Measurements from ENCODE around the gene ADAMTS16.

Gene ADAMTS16

DNA sequence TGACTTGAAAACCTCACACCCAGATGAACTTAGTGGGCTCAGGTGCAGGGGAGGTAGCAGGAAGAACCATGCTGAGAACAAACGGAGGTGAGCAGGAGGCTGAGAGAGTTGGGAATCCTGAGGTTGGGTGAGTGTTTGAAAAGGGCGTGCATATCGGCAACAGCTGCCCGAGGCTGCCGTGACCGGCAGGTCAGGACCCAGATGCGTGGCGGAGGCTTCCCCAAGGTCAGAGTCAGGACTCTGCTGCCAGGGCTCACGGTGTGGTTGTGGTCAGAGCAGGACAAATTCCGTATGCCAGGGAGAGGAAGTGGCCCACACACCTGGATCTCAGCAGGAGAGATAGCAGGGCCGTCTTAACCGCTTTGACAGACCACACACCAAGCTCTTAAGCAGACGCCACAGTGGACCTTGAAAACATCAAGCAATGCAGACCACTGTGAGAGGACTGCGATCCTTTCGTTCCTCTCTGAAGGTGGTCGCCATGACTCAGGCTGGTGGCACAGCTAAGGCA, 43.1 kb downstream of the ADAMTS16 start:
- no peak for DNase-seq (ENCODE audit: low spot score in 2 of 2)
- in situ Hi-C loops (cut with MboI; ENCODE audit: low sequenced_read_pairs), result no loop called here
- H3K36me3 ChIP-seq (replicated peaks), result no peaks in the 10 kb centered on the region
- H3K4me3 ChIP-seq, result no peak overlapping the region
- no peaks in the 10 kb centered on the region for H3K4me1 ChIP-seq
- H3K27me3 ChIP-seq (ENCODE audit: low read depth), result no peaks in the 10 kb centered on the region
- H3K9me3 ChIP-seq, result no peaks in the 10 kb centered on the region

DNA sequence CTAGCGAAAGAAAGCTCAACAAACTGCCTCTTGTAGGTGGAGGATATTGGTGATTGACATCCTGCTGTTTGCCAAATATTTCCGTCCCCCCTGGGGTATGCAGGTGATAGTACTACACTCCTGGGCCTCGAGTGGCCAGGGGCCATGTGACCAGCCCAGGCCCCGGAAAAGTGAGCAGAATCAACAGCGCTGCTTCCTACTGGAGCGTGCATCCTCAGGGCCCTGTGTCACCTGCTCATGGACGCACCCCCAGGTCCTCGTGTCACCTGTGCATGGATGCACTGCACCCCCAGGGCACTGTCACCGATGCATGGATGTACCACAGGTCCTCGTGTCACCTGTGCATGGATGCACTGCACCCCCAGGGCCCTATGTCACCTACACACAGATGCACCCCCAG, 43.8 kb downstream of the ADAMTS16 start:
- in situ Hi-C loops (cut with MboI; ENCODE audit: low sequenced_read_pairs), result no loop called here
- Histone ChIP-seq H3K36me3 (replicated peaks) (no peaks in the 10 kb centered on the region), H3K4me1 (no peaks in the 10 kb centered on the region), H3K9me3 (no peaks in the 10 kb centered on the region), H3K27me3 (ENCODE audit: low read depth) (no peaks in the 10 kb centered on the region), H3K4me3 (no peak overlapping the region)
- no peak for DNase-seq (ENCODE audit: low spot score in 2 of 2)

DNA sequence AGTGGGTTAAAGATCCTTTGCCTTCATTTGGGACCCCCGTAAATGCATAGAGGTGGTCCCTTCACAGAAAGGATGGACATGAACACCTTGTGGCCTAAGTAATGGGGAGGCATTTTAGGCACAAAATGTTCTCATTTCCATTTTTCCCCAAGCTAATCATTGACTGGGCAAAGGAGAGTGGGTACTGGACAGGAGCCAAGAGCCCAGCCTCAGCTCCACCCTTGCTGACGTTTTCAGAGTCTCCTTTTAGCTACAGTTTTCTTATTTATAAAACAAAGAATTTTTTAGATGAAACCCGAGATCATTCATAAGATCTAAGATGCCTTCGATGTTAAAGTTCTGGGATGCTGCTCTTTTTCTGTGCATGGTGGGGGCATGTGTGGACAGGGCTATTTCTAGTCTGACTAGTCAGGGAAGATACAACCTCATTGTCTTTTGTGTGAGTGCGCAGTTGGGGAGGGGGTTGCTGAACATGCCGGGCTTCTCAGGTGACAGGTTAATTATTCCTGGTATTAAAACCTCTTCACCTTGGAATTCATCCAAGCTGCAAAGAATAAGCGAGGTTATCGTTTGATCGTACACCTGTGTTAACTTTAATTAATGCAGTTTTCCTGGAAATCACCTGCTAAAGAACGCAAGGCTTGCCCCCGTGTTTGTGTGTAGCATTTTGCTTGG, 48.4 kb downstream of the ADAMTS16 start:
- DNase-seq (ENCODE audit: low spot score in 2 of 2), result no peak
- H3K27me3 ChIP-seq (ENCODE audit: low read depth), result no peaks in the 10 kb centered on the region

DNA sequence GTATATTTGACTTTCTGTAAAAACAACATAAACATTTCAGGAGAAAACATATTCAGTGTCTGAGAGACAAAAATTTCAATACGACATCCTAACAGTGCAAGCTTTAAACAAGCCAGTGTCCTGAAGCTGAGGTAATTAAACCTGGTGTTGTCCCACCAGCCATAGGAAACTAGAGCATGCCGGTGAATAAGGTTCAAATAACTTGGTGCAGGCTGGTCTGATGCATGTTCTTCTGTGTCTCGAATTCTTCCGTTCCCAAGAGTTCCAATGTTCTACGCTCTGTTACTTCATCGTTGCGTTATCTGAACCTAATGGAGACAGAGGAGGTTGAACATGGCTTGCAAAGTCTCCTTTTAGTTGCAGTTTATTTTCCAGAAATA, 48.9 kb downstream of the ADAMTS16 start:
- in situ Hi-C loops (cut with MboI; ENCODE audit: low sequenced_read_pairs), result no loop called here
- H3K9me3 ChIP-seq, result no peaks in the 10 kb centered on the region
- DNase-seq (ENCODE audit: low spot score in 2 of 2), result no peak
- H3K4me1 ChIP-seq, result no peaks in the 10 kb centered on the region
- H3K27me3 ChIP-seq (ENCODE audit: low read depth), result no peaks in the 10 kb centered on the region
- H3K36me3 ChIP-seq (replicated peaks), result no peaks in the 10 kb centered on the region
- no peak overlapping the region for H3K4me3 ChIP-seq

More for the DNA sequence above, 48.4 kb downstream of the ADAMTS16 start:
- Histone ChIP-seq H3K9me3 (no peaks in the 10 kb centered on the region), H3K4me3 (no peak overlapping the region), H3K36me3 (replicated peaks) (no peaks in the 10 kb centered on the region), H3K4me1 (no peaks in the 10 kb centered on the region)
- in situ Hi-C loops (cut with MboI; ENCODE audit: low sequenced_read_pairs), result no loop called here

DNA sequence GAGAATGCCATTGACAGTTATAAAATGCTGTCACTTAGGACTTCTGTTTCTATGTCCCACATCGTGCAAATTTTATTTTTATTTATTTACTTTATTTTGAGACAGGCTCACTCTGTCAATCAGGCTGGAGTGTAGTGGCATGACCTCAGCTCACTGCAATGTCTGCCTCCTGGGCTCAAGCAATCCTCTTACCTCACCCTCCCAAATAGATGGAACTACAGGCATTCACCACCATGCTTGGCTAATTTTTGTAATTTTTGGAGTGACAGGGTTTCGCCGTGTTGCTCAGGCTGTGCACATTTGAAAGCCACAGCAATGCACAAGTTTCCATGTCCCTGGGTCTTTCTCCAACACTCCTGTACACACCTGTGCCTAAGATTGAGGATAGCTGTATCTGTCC, 51.8 kb downstream of the ADAMTS16 start:
- Histone ChIP-seq H3K9me3 (no peaks in the 10 kb centered on the region), H3K4me3 (no peak overlapping the region), H3K36me3 (replicated peaks) (no peaks in the 10 kb centered on the region), H3K4me1 (no peaks in the 10 kb centered on the region), H3K27me3 (ENCODE audit: low read depth) (no peaks in the 10 kb centered on the region)
- in situ Hi-C loops (cut with MboI; ENCODE audit: low sequenced_read_pairs), result no loop called here
- no peak for DNase-seq (ENCODE audit: low spot score in 2 of 2)

DNA sequence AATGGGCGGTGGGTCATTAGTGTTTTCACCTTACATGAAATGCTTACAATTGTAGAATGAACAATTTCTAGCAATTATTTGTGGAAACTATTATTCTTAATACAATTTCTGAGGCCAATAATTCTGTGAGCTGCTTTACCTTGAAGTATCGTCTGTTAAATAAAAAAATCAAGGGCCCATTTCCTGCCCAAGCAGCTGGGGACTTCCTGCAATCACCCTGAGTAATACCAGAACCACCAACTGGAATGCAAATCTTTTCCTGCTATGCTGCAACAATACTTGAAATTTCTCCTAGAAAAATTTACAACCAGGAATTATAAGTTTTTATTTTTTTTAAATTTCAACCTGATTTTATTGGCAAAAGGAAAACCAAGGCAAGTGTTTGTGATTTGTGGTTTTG, 52.6 kb downstream of the ADAMTS16 start:
- Histone ChIP-seq H3K4me1 (no peaks in the 10 kb centered on the region), H3K27me3 (ENCODE audit: low read depth) (no peaks in the 10 kb centered on the region), H3K9me3 (no peaks in the 10 kb centered on the region), H3K4me3 (no peak overlapping the region), H3K36me3 (replicated peaks) (no peaks in the 10 kb centered on the region)
- no peak for DNase-seq (ENCODE audit: low spot score in 2 of 2)
- in situ Hi-C loops (cut with MboI; ENCODE audit: low sequenced_read_pairs), result no loop called here

DNA sequence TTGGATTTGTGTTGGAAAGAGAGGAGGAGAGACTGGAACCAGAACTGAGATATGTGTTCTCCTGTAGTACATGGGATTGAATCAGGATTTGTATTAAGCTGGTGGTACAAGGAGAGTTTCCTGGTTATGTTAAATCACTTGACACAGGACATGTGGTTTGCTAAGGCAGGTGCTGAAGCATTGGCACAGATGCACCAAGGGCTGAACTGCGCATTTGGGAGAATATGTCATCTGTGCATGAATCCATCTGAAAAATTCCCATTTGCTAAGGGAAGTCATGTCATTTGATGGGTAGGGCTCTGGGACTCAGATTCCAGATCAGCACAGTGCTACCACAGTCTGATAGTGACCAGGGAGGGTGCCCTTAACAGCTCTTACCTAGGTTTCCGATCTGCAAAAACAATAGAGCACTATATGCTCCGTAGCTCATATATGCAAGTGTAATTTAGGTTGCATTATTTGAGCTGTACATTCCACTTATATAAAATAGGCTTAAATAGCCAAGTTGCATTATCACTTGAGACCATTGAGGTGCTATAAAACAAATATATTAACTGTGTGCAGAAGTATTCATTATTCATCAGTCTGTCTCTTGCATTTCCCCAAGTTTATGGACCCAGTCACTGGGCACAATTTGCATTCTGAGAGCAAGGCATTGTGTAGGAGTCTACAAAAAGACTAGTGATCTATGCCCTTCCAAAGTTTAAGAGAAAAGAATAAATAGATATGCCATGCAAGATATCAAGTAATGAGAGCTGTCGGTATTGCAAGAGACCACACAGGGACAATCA, 55.2 kb downstream of the ADAMTS16 start:
- no peaks in the 10 kb centered on the region for H3K36me3 ChIP-seq (replicated peaks)
- in situ Hi-C loops (cut with MboI; ENCODE audit: low sequenced_read_pairs), result no loop called here
- no peaks in the 10 kb centered on the region for H3K4me1 ChIP-seq
- no peaks in the 10 kb centered on the region for H3K9me3 ChIP-seq
- no peaks in the 10 kb centered on the region for H3K27me3 ChIP-seq (ENCODE audit: low read depth)
- no peak overlapping the region for H3K4me3 ChIP-seq
- DNase-seq (ENCODE audit: low spot score in 2 of 2), result no peak

DNA sequence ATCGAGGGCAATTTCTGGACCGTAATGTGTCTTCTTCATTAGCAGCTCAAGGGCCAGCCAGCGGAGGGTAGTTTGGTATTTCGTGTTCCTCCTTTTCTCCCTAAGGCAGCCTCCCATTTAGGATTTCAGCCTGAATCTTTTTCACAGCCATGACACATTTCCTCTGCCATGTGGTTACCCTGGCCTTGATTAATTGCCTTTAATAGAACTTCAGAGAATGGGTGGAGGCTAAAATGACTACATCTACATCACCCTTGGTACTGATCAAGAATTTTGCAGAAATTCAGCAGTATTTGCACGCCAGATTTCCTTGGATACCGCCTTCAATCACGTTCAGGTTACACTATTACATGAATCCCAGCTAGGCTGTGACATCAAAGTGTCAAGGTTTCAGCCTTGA, 58.0 kb downstream of the ADAMTS16 start:
- DNase-seq (ENCODE audit: low spot score in 2 of 2), result no peak
- Histone ChIP-seq H3K27me3 (ENCODE audit: low read depth) (no peaks in the 10 kb centered on the region), H3K4me3 (no peak overlapping the region), H3K4me1 (no peaks in the 10 kb centered on the region), H3K36me3 (replicated peaks) (no peaks in the 10 kb centered on the region), H3K9me3 (no peaks in the 10 kb centered on the region)
- in situ Hi-C loops (cut with MboI; ENCODE audit: low sequenced_read_pairs), result no loop called here

DNA sequence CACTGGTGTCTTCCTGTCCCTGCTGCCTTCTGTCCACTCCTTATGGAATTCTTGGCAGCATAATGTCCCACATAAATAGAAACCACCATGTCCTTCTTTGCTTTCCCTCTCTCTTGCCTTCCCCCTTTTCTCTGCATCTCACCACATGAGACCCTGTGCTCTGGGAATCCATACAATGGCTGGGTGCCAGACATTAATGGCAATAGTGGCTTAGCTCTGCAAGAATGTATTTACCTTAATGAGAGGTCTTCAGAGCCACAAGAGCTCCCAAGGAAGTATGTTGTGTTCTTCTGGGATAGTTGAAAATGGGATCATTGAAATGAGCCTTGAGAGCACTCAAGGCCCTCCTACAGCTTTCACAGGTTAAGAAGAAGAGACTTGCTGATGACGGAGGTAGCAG, 58.7 kb downstream of the ADAMTS16 start:
- Histone ChIP-seq H3K27me3 (ENCODE audit: low read depth) (no peaks in the 10 kb centered on the region), H3K4me1 (no peaks in the 10 kb centered on the region), H3K9me3 (no peaks in the 10 kb centered on the region), H3K36me3 (replicated peaks) (no peaks in the 10 kb centered on the region), H3K4me3 (no peak overlapping the region)
- in situ Hi-C loops (cut with MboI; ENCODE audit: low sequenced_read_pairs), result no loop called here
- no peak for DNase-seq (ENCODE audit: low spot score in 2 of 2)

DNA sequence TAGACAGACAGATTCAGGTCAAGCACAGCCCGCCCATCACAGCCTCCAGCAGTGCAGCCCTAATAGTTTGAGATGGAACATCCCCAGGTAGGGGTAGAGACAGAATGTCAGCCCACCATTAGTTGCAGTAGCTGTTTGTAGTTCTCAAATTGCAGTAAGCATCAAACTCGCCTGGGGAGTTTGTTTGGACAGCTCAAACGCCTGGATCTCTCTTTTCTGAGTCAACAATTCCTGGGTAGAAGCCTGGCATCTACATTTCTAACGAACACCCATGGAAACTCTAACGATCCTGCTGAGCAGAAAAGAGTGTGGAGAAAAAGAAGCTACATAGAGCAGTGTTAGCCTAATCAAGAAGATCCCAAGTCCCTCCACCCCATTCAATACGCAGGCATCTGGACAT, 59.4 kb downstream of the ADAMTS16 start:
- DNase-seq (ENCODE audit: low spot score in 2 of 2), result no peak
- Histone ChIP-seq H3K4me1 (no peaks in the 10 kb centered on the region), H3K27me3 (ENCODE audit: low read depth) (no peaks in the 10 kb centered on the region), H3K4me3 (no peak overlapping the region), H3K36me3 (replicated peaks) (no peaks in the 10 kb centered on the region), H3K9me3 (no peaks in the 10 kb centered on the region)
- in situ Hi-C loops (cut with MboI; ENCODE audit: low sequenced_read_pairs), result no loop called here

DNA sequence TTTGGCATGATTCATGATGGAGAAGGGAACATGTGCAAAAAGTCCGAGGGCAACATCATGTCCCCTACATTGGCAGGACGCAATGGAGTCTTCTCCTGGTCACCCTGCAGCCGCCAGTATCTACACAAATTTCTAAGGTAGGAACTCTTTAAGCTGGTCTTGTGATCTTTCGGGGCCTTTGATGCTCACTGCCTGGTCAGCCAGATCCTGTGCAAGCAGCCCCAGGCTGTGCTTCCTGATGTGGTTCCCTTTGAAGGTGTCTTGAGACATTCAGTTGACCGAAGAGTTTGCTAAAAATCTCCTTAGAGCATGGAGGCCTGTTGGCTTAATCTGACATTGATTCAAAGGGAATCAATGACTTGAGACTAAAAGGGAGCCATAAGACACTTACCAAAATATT, 60.0 kb downstream of the ADAMTS16 start:
- Histone ChIP-seq H3K4me3 (no peak overlapping the region), H3K9me3 (no peaks in the 10 kb centered on the region), H3K4me1 (no peaks in the 10 kb centered on the region), H3K36me3 (replicated peaks) (no peaks in the 10 kb centered on the region), H3K27me3 (ENCODE audit: low read depth) (no peaks in the 10 kb centered on the region)
- in situ Hi-C loops (cut with MboI; ENCODE audit: low sequenced_read_pairs), result no loop called here
- no peak for DNase-seq (ENCODE audit: low spot score in 2 of 2)

DNA sequence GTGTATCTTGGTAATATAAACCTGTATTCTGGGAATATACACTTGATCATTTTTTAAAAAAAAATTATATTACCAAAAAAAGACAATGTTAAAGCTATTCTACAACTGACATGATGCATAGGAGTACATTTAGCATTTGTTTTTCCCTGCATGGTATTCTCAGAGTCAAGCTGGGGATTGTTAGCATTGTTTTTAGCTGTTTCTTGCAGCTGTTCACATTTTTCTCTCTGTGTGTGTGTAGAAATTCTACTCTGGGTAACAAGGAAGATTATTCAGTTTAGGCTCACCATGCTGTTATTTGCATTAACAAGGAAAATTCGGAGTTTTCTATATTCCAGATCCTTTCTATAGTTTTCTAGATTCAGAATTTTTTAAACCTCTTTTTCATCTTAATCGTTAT, 62.2 kb downstream of the ADAMTS16 start:
- H3K4me1 ChIP-seq, result no peaks in the 10 kb centered on the region
- H3K36me3 ChIP-seq (replicated peaks), result no peaks in the 10 kb centered on the region
- no peak overlapping the region for H3K4me3 ChIP-seq
- H3K27me3 ChIP-seq (ENCODE audit: low read depth), result no peaks in the 10 kb centered on the region
- DNase-seq (ENCODE audit: low spot score in 2 of 2), result no peak
- in situ Hi-C loops (cut with MboI; ENCODE audit: low sequenced_read_pairs), result no loop called here
- no peaks in the 10 kb centered on the region for H3K9me3 ChIP-seq

DNA sequence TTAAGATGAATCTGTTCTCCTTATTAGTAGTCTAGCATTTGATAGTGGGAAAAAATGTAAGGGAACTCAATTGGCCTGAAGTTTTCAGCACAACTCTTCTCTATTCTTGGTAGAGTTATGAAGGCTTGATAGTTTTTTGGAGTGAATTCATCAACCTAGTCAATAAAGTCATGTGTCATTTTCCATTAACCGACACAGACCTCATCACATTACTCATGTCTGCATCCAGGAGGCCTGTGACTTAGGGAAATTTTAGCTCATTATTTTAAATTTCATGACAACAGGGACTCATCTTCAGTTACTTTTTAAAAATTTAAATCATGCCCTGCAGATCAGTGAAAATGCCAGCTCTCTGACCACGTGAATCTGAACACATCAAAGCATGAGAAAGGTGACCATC, 63.3 kb downstream of the ADAMTS16 start:
- Histone ChIP-seq H3K36me3 (replicated peaks) (no peaks in the 10 kb centered on the region), H3K4me1 (no peaks in the 10 kb centered on the region), H3K27me3 (ENCODE audit: low read depth) (no peaks in the 10 kb centered on the region), H3K9me3 (no peaks in the 10 kb centered on the region), H3K4me3 (no peak overlapping the region)
- in situ Hi-C loops (cut with MboI; ENCODE audit: low sequenced_read_pairs), result no loop called here
- no peak for DNase-seq (ENCODE audit: low spot score in 2 of 2)

DNA sequence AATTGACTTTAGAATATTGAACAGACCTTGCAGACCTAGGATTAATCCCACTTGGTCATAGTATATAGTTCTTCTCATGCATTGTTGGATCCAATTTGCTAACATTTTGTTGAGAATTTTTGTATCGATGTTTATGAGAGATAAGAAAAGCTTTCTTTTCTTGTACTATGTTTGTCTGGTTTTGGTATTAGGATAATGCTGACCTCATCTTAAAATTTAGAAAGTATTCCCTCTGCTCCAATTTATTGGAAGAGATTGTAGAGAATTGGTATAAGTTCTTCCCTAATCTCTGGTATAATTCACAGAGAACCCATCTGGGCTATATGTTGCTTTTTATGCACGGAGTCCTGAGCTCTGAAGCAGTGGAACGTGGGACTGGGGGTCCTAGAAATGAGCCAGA, 67.7 kb downstream of the ADAMTS16 start:
- H3K4me1 ChIP-seq, result no peaks in the 10 kb centered on the region
- no peak for DNase-seq (ENCODE audit: low spot score in 2 of 2)
- H3K27me3 ChIP-seq (ENCODE audit: low read depth), result no peaks in the 10 kb centered on the region
- in situ Hi-C loops (cut with MboI; ENCODE audit: low sequenced_read_pairs), result no loop called here
- no peaks in the 10 kb centered on the region for H3K9me3 ChIP-seq
- H3K36me3 ChIP-seq (replicated peaks), result no peaks in the 10 kb centered on the region
- H3K4me3 ChIP-seq, result no peak overlapping the region

Data from HAP-1 (cell line).